NT2/D1 (cell line): ENCODE data around the gene ABCA2.

Experiments
- SUZ12 ChIP-seq: IDR thresholded peaks from 2 replicates; pipeline ENCODE4 v1.6.1; 2011; ENCODE audit not compliant: insufficient read length, insufficient read depth; ENCODE audit errors: extremely low read depth
- YY1 ChIP-seq: IDR thresholded peaks from 2 replicates; pipeline ENCODE4 v1.6.1; 2011; ENCODE audit not compliant: insufficient read length, insufficient read depth
- ZNF274 ChIP-seq: IDR thresholded peaks from 2 replicates; pipeline ENCODE4 v1.6.1; 2011; ENCODE audit warnings: mild to moderate bottlenecking, low read depth, low read length

GRCh38 chr9:136963341-136963740, 64.7 kb downstream of the ABCA2 start:
- no peak for TF ChIP-seq YY1
- TF ChIP-seq ZNF274 = no peak
- no peak for TF ChIP-seq SUZ12
